Kidney epithelial cell (primary cell): ENCODE results near the gene IRF2. TPM values are rescaled to one million over a fixed set of nuclear protein-coding genes. Genes with fewer than 3 reads are reported as not detected.

Experiments used
- DNase-seq: peaks from one replicate; pipeline ENCODE4 v3.0.0-alpha.2; 2010; ENCODE audit warnings: low read depth
- H3K27me3 ChIP-seq: 2 replicates; pipeline ENCODE4 v1.6.0; 2011; ENCODE audit warnings: low read length; ENCODE audit not compliant: control insufficient read depth, insufficient read depth
- H3K36me3 ChIP-seq: 2 replicates; pipeline ENCODE4 v1.5.1; 2011; ENCODE audit warnings: low read length; ENCODE audit not compliant: control insufficient read depth, insufficient read depth
- H3K4me3 ChIP-seq: 2 replicates; pipeline ENCODE4 v1.5.1; 2011; ENCODE audit warnings: low read depth, mild to moderate bottlenecking, control low read depth, low read length
- total RNA-seq: library from RNA; depleted of rRNA; stranded (reverse); fragments of >200 nt; gene quantifications from 2 replicates; pipeline ENCODE4 v1.2.3, GENCODE V29; 2015
- TF ChIP-seq, protein P1 (sequence below): IDR thresholded peaks from 2 replicates; pipeline ENCODE4 v1.5.1; 2011; ENCODE audit warnings: mild to moderate bottlenecking, moderate library complexity, low read length, control low read depth, inconsistent platforms; ENCODE audit not compliant: insufficient read depth, poor library complexity, severe bottlenecking

IRF2 gene
- total RNA-seq, 1 donor from 2014 or later: 30.4 TPM

DNA sequence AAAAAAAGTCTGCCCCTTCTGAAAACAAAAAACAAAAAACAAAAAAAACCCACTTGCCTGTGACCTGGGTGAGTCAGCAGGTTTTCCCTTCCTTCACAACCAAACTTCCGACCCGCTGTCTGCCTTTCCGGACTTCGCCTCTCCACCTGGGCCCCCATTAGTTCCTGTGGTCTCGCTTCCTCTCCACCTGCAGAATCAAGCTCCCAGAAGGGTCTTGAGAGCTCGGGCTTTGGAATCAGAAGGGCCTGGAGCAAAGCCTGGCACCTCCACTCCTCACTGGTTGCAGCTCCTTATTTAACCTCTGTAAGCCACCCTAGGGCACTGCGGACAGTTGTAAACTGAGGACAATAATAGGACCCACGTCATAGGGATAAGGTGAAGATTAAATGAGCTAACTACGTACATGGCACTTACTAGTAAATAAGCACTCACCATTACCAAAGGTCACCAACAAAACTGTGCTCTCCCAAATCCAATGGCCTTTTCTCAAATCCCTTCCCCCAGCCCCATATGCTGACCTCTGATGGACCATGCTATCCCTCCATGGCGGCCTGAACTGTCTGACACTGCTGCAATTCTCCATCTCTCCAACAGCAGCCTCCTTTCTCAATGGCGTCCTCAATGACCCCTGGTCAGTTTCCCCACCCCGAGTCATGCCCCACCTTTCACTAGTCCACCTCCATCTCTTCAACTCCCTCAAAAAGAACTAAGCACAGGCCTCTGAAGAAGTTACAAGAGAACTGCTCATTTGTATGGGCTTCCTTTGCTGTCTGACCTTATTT, 64.2 kb downstream of the IRF2 start:
- TF ChIP-seq, protein P1, sequence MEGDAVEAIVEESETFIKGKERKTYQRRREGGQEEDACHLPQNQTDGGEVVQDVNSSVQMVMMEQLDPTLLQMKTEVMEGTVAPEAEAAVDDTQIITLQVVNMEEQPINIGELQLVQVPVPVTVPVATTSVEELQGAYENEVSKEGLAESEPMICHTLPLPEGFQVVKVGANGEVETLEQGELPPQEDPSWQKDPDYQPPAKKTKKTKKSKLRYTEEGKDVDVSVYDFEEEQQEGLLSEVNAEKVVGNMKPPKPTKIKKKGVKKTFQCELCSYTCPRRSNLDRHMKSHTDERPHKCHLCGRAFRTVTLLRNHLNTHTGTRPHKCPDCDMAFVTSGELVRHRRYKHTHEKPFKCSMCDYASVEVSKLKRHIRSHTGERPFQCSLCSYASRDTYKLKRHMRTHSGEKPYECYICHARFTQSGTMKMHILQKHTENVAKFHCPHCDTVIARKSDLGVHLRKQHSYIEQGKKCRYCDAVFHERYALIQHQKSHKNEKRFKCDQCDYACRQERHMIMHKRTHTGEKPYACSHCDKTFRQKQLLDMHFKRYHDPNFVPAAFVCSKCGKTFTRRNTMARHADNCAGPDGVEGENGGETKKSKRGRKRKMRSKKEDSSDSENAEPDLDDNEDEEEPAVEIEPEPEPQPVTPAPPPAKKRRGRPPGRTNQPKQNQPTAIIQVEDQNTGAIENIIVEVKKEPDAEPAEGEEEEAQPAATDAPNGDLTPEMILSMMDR: no peak
- H3K4me3 ChIP-seq: no peak overlapping the region
- H3K27me3 ChIP-seq: no peaks in the 10 kb centered on the region
- H3K36me3 ChIP-seq: peaks cover under 1% of the 10 kb centered on the region
- no peak for DNase-seq

DNA sequence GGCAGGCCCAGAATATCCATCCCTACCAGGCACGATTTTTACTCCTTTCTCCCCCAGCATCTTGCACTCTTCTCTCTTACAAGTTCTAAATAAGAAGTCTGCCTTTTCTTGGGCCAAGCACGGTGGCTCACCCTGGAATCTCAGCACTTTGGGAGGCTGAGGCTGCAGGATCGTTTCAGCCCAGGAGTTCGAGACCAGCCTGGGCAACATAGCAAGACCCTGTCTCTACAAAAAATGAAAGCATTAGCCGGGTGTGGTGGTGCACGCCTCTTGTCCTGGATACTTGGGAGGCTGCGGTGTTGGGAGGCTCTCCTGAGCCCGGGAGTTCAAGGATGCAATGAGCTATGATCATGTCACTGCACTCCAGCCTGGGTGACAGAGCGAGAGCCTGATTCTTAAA, 64.8 kb downstream of the IRF2 start:
- Histone ChIP-seq H3K4me3 (no peak overlapping the region), H3K27me3 (no peaks in the 10 kb centered on the region), H3K36me3 (no peaks in the 10 kb centered on the region)
- TF ChIP-seq, protein P1: no peak
- no peak for DNase-seq

DNA sequence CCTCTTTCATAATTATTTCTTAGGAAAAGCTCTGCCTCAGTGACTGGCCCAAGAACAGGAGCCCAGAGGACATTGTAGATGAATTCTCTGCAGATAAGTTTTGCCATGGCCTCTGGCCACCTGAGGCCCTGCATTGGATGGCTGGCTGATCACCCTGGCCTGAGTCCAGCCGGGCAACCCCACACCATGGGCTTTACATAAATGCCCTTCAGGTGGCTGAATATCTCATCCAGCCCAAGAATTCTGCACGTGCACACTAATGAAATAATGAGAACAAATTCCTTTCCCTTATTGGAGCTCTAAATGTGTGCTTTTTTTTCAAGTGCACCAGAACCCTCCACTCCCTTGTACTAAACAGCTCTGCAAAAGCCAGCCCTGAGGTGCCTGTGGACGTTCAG, 65.7 kb downstream of the IRF2 start:
- DNase-seq: no peak
- Histone ChIP-seq H3K36me3 (no peaks in the 10 kb centered on the region), H3K4me3 (no peak overlapping the region), H3K27me3 (no peaks in the 10 kb centered on the region)
- TF ChIP-seq, protein P1: no peak

DNA sequence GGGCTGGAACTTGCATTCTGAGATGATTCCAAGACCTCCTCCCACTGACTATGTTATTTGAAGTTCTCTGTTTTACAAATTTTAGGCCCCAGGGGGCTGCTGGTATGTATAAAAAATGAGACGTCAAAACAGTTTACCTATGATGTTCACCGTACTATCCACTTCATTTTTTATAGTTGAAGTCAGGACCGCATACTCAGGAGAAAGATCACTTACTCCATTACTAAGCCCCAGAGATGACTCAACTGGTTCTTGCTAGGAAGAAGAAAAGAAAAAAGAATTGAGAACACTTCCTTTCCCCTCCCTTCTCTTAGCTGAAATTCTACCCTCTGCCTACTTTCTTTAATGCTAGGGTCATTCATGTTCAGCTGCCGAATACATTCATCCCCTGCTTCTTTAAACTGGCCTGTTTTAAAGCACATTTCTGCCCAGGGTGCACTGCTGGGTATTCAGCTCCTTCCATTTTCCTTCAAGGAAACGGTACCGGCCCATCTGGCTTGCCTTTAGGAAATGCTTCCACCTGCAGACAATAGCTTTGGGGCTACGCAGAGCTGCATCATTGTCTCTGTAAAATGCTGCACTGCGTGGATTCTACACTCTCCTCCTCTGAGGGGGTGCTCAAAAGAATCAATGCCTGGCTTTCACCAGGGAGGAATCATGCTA, 66.2 kb downstream of the IRF2 start:
- no peak overlapping the region for H3K4me3 ChIP-seq
- DNase-seq: peak; percentile 47
- TF ChIP-seq, protein P1: no peak
- H3K27me3 ChIP-seq: no peaks in the 10 kb centered on the region
- no peaks in the 10 kb centered on the region for H3K36me3 ChIP-seq

DNA sequence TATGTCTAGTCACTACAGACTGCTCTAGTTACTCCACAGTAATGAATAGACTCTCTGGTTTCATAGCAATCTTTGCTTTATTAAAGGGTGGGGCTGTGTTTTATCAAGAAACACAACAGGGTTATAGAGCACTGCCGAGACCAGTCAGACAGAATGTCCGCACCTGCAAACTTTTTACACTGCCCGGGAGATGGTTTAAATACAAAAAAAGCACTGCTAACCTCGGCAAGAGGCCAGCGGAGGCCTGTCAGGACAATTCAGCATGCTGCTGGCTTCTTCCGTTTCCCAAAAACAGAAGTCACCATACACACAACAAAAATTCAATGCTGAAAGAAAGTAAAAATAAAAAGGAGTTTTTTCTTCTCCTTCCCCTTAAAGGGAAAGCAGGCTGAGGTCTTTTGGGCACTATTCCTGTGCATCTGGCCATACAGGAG, 67.4 kb downstream of the IRF2 start:
- Histone ChIP-seq H3K27me3 (no peaks in the 10 kb centered on the region), H3K4me3 (no peak overlapping the region), H3K36me3 (peaks cover 2% of the 10 kb centered on the region)
- no peak for DNase-seq
- TF ChIP-seq, protein P1: no peak

DNA sequence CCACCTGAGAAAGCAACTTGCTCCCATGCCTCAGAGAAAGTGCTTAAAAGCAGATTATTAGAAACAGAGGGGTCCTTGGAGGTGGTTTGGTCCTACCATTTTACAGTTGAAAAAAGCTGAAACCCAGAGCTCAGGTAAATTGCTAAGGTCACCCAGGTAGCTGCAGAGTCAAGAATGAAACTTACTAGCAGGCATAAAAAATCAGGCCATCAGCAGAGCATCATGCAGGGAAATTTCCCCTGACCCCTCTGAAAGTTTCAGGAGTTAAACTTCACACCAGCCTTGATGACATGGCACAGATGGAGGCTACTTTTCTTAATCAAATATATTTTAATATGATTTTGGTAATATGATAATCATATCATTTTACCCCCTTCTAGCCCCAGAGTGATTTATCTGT, 70.3 kb downstream of the IRF2 start:
- H3K36me3 ChIP-seq: peaks cover 2% of the 10 kb centered on the region
- H3K4me3 ChIP-seq: no peak overlapping the region
- TF ChIP-seq, protein P1: no peak
- no peaks in the 10 kb centered on the region for H3K27me3 ChIP-seq
- DNase-seq: no peak
